ENCODE results near the gene TSPAN9. TPM values are rescaled to one million over a fixed set of nuclear protein-coding genes. Genes with fewer than 3 reads are reported as not detected.

TSPAN9 gene
- total RNA-seq, 3 donors from 2014 or later (not counting 1 experiment from before 2014, with no cell fraction given): 0.86 to 1.6 (median 1.1) TPM

DNA sequence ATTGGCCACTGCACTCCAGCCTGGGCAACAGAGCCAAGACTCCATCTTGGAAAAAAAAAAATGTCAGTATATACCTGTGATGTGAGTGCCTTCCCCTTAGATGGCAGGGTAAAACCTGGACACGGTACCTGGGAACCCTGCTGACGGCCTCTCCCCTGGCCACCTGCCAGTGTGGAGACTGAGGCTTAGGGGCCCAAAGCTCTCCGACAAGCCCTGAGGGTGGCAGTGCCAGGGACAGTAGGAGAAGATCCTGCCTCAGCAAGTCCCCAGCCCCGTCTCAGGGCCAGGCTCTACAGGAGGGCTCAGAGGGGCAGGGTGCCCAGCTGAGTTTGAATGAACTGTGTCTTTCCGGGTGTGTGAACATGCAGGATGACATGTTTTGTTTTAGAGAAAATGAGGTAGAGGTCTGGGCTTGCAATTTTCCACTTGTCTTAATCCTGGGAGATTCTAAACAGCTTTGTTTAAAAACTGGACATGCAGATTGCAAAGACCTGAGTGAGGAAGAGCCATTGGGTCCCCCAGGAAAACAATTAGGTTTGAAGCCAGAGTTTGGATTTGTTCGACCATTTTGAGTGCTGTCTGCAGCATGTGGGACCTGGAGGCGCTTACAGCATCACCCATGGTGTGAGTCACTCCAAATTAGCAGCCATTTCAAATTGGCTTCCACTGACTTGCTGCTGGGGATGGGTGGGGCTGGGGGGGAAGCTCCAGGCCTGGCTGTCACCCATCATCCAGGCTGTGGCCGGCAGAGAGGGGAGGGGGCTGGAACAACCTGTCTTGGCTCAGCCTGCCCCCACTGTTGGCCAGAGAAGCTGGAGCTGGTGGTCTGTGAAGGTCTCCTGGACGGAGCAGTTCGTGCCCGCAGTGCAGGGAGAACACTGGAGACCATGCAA lies 10.8 kb downstream of the TSPAN9 start:
- no peaks in the 10 kb centered on the region for H3K4me1 ChIP-seq (ENCODE audit: control insufficient read depth, insufficient read depth, low read length)
- no peaks in the 10 kb centered on the region for H3K36me3 Mint-ChIP-seq
- H3K27ac ChIP-seq (ENCODE audit: low read length): no peak overlapping the region
- WGBS (ENCODE audit: insufficient coverage): 90% methylated on average over 11 of the region's 11 CpGs
- no peaks in the 10 kb centered on the region for H3K27me3 Mint-ChIP-seq (ENCODE audit: low read depth in 2 of 2)
- ATAC-seq (no peak), DNase-seq (no peak)
- H3K27ac Mint-ChIP-seq: no peak overlapping the region
- no peak overlapping the region for H3K4me3 ChIP-seq (ENCODE audit: low read length)
- intact Hi-C loops (cut with micrococcal nuclease): no loop called here
- no peaks in the 10 kb centered on the region for H3K9me3 ChIP-seq (ENCODE audit: control insufficient read depth, insufficient read depth, low read length)
- no peaks in the 10 kb centered on the region for H3K4me1 Mint-ChIP-seq
- no peaks in the 10 kb centered on the region for H3K9me3 Mint-ChIP-seq
- no peaks in the 10 kb centered on the region for H3K27me3 ChIP-seq (ENCODE audit: control insufficient read depth, insufficient read depth, low read length)
- TF ChIP-seq, protein P1, sequence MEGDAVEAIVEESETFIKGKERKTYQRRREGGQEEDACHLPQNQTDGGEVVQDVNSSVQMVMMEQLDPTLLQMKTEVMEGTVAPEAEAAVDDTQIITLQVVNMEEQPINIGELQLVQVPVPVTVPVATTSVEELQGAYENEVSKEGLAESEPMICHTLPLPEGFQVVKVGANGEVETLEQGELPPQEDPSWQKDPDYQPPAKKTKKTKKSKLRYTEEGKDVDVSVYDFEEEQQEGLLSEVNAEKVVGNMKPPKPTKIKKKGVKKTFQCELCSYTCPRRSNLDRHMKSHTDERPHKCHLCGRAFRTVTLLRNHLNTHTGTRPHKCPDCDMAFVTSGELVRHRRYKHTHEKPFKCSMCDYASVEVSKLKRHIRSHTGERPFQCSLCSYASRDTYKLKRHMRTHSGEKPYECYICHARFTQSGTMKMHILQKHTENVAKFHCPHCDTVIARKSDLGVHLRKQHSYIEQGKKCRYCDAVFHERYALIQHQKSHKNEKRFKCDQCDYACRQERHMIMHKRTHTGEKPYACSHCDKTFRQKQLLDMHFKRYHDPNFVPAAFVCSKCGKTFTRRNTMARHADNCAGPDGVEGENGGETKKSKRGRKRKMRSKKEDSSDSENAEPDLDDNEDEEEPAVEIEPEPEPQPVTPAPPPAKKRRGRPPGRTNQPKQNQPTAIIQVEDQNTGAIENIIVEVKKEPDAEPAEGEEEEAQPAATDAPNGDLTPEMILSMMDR (IDR thresholded peaks at IDR 0.05): no peak
- H3K36me3 ChIP-seq (ENCODE audit: control insufficient read depth, insufficient read depth, low read length): no peaks in the 10 kb centered on the region
- no peak overlapping the region for H3K4me3 Mint-ChIP-seq

DNA sequence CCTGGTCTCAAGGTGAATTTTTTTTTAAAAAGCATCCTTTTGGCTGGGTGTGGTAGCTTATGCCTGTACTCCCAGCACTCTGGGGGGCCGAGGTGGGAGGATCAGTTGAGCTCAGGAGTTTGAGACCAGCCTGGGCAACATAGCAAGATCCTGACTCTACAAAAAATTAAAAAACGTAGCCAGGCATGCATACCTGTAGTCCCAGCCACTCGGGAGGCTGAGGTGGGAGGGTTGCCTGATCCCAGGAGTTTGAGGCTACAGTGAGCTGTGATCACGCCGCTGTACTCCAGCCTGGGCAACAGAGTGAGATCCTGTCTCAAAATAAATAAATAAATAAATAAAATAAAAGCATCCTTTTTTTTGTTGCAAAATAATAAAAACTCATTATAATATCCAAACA lies 12.4 kb downstream of the TSPAN9 start:
- Histone ChIP-seq H3K4me1 (ENCODE audit: control insufficient read depth, insufficient read depth, low read length) (no peaks in the 10 kb centered on the region), H3K27ac (ENCODE audit: low read length) (no peak overlapping the region), H3K36me3 (ENCODE audit: control insufficient read depth, insufficient read depth, low read length) (no peaks in the 10 kb centered on the region), H3K4me3 (ENCODE audit: low read length) (no peak overlapping the region), H3K27me3 (ENCODE audit: control insufficient read depth, insufficient read depth, low read length) (no peaks in the 10 kb centered on the region), H3K9me3 (ENCODE audit: control insufficient read depth, insufficient read depth, low read length) (no peaks in the 10 kb centered on the region)
- H3K4me1 Mint-ChIP-seq: no peaks in the 10 kb centered on the region
- H3K36me3 Mint-ChIP-seq: no peaks in the 10 kb centered on the region
- DNase-seq (no peak), ATAC-seq (no peak)
- intact Hi-C loops (cut with micrococcal nuclease): no loop called here
- H3K27ac Mint-ChIP-seq: no peak overlapping the region
- no peak overlapping the region for H3K4me3 Mint-ChIP-seq
- TF ChIP-seq, protein P1 (IDR thresholded peaks at IDR 0.05): no peak
- H3K27me3 Mint-ChIP-seq (ENCODE audit: low read depth in 2 of 2): no peaks in the 10 kb centered on the region
- 88% methylated on average over 3 of the region's 5 CpGs for WGBS (ENCODE audit: insufficient coverage)
- no peaks in the 10 kb centered on the region for H3K9me3 Mint-ChIP-seq

DNA sequence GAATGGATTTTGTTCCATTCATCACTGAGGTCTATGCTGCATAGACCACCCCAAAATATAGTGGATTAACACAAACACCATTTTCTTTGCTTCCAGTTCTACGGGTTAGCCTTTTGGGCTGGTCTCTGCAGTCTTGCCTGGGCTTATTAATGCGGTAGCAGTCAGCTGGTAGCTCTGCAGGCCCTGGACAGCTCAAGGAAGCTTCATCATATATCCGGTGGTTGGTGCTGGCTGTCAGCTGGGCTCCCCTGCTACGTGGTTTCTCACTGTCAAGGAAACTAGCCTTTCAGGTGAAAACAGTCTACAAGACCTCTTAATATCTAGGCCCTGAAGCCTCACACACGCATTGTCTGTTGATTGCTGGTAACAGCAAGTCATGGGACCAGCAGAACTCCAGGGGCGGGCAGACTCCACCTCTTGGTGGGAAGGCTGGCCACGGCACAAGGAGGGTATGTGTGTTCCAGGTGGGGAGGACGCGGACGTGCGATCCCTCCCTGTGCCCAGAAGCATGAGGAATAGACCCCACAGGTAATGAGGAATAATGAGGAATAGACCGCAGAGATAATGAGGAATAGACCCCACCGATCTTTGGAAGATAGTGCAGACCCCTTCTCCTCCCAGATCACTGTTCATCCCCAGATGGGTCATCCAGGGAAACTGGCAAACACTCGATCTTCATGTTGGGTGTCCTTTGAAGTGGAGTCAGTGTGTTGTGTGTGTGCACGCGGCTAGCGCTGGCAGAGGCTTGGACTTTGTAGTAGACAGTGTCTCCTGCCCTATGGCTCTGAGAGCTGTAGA lies 13.3 kb downstream of the TSPAN9 start:
- Mint-ChIP-seq H3K9me3 (no peaks in the 10 kb centered on the region), H3K36me3 (no peaks in the 10 kb centered on the region)
- 87% methylated on average over 16 of the region's 17 CpGs for whole genome bisulfite sequencing (ENCODE audit: insufficient coverage)

More for the DNA sequence above, 13.3 kb downstream of the TSPAN9 start:
- no peak for DNase-seq
- Histone ChIP-seq H3K4me3 (ENCODE audit: low read length) (no peak overlapping the region), H3K4me1 (ENCODE audit: control insufficient read depth, insufficient read depth, low read length) (no peaks in the 10 kb centered on the region), H3K9me3 (ENCODE audit: control insufficient read depth, insufficient read depth, low read length) (no peaks in the 10 kb centered on the region), H3K27ac (ENCODE audit: low read length) (no peak overlapping the region), H3K36me3 (ENCODE audit: control insufficient read depth, insufficient read depth, low read length) (no peaks in the 10 kb centered on the region), H3K27me3 (ENCODE audit: control insufficient read depth, insufficient read depth, low read length) (no peaks in the 10 kb centered on the region)
- Mint-ChIP-seq H3K4me1 (no peaks in the 10 kb centered on the region), H3K27me3 (ENCODE audit: low read depth in 2 of 2) (no peaks in the 10 kb centered on the region), H3K4me3 (no peak overlapping the region), H3K27ac (no peak overlapping the region)
- intact Hi-C loops (cut with micrococcal nuclease): no loop called here
- ATAC-seq: no peak
- TF ChIP-seq, protein P1 (IDR thresholded peaks at IDR 0.05): no peak

Measured in natural killer cell (primary cell).